ENCODE measurements around the gene IGSF9. TPM values are rescaled to one million over a fixed set of nuclear protein-coding genes. Genes with fewer than 3 reads are reported as not detected.

IGSF9 gene
- total and polyA plus RNA-seq, 2 of the 13 experiments (the other 11 are each of a cell fraction or from before 2014, with no cell fraction given) = 0.03 TPM; not detected in 1

- Histone ChIP-seq H2AFZ (ENCODE audit: low read length) (no peak overlapping the region), H4K20me1 (ENCODE audit: insufficient read depth, low read length) (no peaks in the 10 kb centered on the region), H3K9me3 (ENCODE audit: low read length) (no peaks in the 10 kb centered on the region), H3K4me1 (ENCODE audit: insufficient read depth, low read length) (no peaks in the 10 kb centered on the region), H3K79me2 (ENCODE audit: insufficient read depth, low read length) (no peaks in the 10 kb centered on the region), H3K36me3 (replicated peaks in 1 of 2; ENCODE audit: control insufficient read depth in 1 of 2, insufficient read depth in 2 of 2, low read length in 2 of 2) (no peaks in the 10 kb centered on the region), H3K9ac (ENCODE audit: insufficient read depth, low read depth, low read length) (no peak overlapping the region), H3K4me2 (ENCODE audit: low read depth, low read length) (no peak overlapping the region), H3K4me3 (replicated peaks in 1 of 3; ENCODE audit: insufficient read depth in 1 of 3, low read depth in 2 of 3, low read length in 3 of 3) (no peak overlapping the region), H3K27me3 (ENCODE audit: control insufficient read depth in 1 of 2, insufficient read depth in 2 of 2, low read length in 2 of 2) (peaks cover 1% of the 10 kb centered on the region in 2 experiments; a peak in 2 of 5 replicates), H3K27ac (ENCODE audit: extremely low read length, insufficient read depth, low read length) (no peak overlapping the region)
- ATAC-seq = no peak
- WGBS (ENCODE audit: low lambda C conversion rate) = 8% methylated on average over 4 of the region's 4 CpGs
- no peak for TF ChIP-seq ZFY (CRISPR knock-in tag; IDR thresholded peaks at IDR 0.05)
- no peak for TF ChIP-seq CEBPZ (IDR thresholded peaks at IDR 0.05; ENCODE audit: low read length)
- no peak for TF ChIP-seq ZNF33A (CRISPR knock-in tag; IDR thresholded peaks at IDR 0.05; ENCODE audit: borderline replicate concordance)
- TF ChIP-seq TCF7 (IDR thresholded peaks at IDR 0.05; ENCODE audit: low read depth) = no peak
- TF ChIP-seq ZNF556 (CRISPR knock-in tag; IDR thresholded peaks at IDR 0.05; ENCODE audit: borderline replicate concordance) = no peak
- ChIA-PET CTCF (ENCODE audit: low intra/inter-chr PET ratio, low total read pairs) (no interaction called here), POLR2A (no interaction called here)
- FAIRE-seq = no peak
- in situ Hi-C loops (cut with HindIII; ENCODE audit: extremely low pct_ligation_motif_present, low pct_unique_long_range_greater_than_20kb) (no loop called here), intact Hi-C loops (cut with micrococcal nuclease; ENCODE audit: unreplicated experiment) (no loop called here)
- BruUV-seq (replicated peaks) = no TSS peak
- no peak for DNase-seq (ENCODE audit: low spot score)
Observed at GRCh38 chr1:159889202-159889601, 56.2 kb downstream of the IGSF9 start.

GRCh38 chr1:159884296-159884695 lies 61.1 kb downstream of the IGSF9 start:
- in situ Hi-C loops (cut with HindIII; ENCODE audit: extremely low pct_ligation_motif_present, low pct_unique_long_range_greater_than_20kb) = no loop called here
- H3K4me2 ChIP-seq (ENCODE audit: low read depth, low read length) = no peak overlapping the region
- H3K27ac ChIP-seq (ENCODE audit: extremely low read length, insufficient read depth, low read length) = no peak overlapping the region
- H3K79me2 ChIP-seq (ENCODE audit: insufficient read depth, low read length) = no peaks in the 10 kb centered on the region
- ChIA-PET POLR2A (no interaction called here), CTCF (ENCODE audit: low intra/inter-chr PET ratio, low total read pairs) (no interaction called here)
- H3K9me3 ChIP-seq (ENCODE audit: low read length) = no peaks in the 10 kb centered on the region
- H2AFZ ChIP-seq (ENCODE audit: low read length) = no peak overlapping the region
- ATAC-seq = no peak
- H3K9ac ChIP-seq (ENCODE audit: insufficient read depth, low read depth, low read length) = no peak overlapping the region
- 14% methylated on average over 8 of the region's 8 CpGs for WGBS (ENCODE audit: low lambda C conversion rate)
- H3K27me3 ChIP-seq (ENCODE audit: control insufficient read depth in 1 of 2, insufficient read depth in 2 of 2, low read length in 2 of 2) = peaks cover 0 to 1% of the 10 kb centered on the region in 2 experiments; a peak in 2 of 5 replicates
- no peak overlapping the region for H3K4me3 ChIP-seq (replicated peaks in 1 of 3; ENCODE audit: insufficient read depth in 1 of 3, low read depth in 2 of 3, low read length in 3 of 3)
- no peaks in the 10 kb centered on the region for H3K36me3 ChIP-seq (replicated peaks in 1 of 2; ENCODE audit: control insufficient read depth in 1 of 2, insufficient read depth in 2 of 2, low read length in 2 of 2)
- H4K20me1 ChIP-seq (ENCODE audit: insufficient read depth, low read length) = no peaks in the 10 kb centered on the region
- no peak for FAIRE-seq
- intact Hi-C loops (cut with micrococcal nuclease; ENCODE audit: unreplicated experiment) = no loop called here
- no peak for DNase-seq (ENCODE audit: low spot score)
- H3K4me1 ChIP-seq (ENCODE audit: insufficient read depth, low read length) = no peaks in the 10 kb centered on the region
- BruUV-seq (replicated peaks) = no TSS peak
- TF ChIP-seq E2F2 (CRISPR knock-in tag; IDR thresholded peaks at IDR 0.05; ENCODE audit: borderline replicate concordance) (no peak), THRA (CRISPR knock-in tag; IDR thresholded peaks at IDR 0.05; ENCODE audit: borderline replicate concordance) (no peak), ZNF616 (CRISPR knock-in tag; IDR thresholded peaks at IDR 0.05; ENCODE audit: low read depth) (no peak), ARID2 (CRISPR knock-in tag; IDR thresholded peaks at IDR 0.05; ENCODE audit: borderline replicate concordance) (no peak), REL (CRISPR knock-in tag; conservative IDR thresholded peaks at IDR 0.05) (no peak), ZEB1 (IDR thresholded peaks at IDR 0.05; ENCODE audit: insufficient replicate concordance, low read depth) (no peak), ZNF607 (CRISPR knock-in tag; IDR thresholded peaks at IDR 0.05; ENCODE audit: borderline replicate concordance) (no peak), SP1 (IDR thresholded peaks at IDR 0.05) (no peak), SP1 (CRISPR knock-in tag; IDR thresholded peaks at IDR 0.05) (no peak)
